Activated T-cell treated with anti-CD3 and anti-CD28 coated beads, Interleukin-2, amount 50 U/mL, for 4 hours (primary cell): ENCODE results near the gene KDM4B. TPM values are rescaled to one million over a fixed set of nuclear protein-coding genes. Genes with fewer than 3 reads are reported as not detected.

Source experiments
- ATAC-seq, 2 donors: fragments of 200-7000 bp; cut with Tn5 transposase; one replicate each; pipeline ENCODE4 v1.10.0; 2021
- DNase-seq: peaks from one replicate; pipeline ENCODE4 v3.0.0-alpha.2; 2020
- H3K27me3 Mint-ChIP-seq: one replicate; pipeline ENCODE4 v1.8.0; 2021; ENCODE audit warnings: low read depth, mixed read lengths
- H3K36me3 Mint-ChIP-seq: one replicate; pipeline ENCODE4 v1.8.0; 2022; ENCODE audit warnings: mixed read lengths; ENCODE audit not compliant: insufficient read depth
- H3K4me1 Mint-ChIP-seq: one replicate; pipeline ENCODE4 v1.8.0; 2021; ENCODE audit warnings: low read depth, mixed read lengths
- H3K4me3 Mint-ChIP-seq: one replicate; pipeline ENCODE4 v1.8.0; 2021; ENCODE audit warnings: mild to moderate bottlenecking, moderate library complexity, mixed read lengths
- H3K9me3 Mint-ChIP-seq: one replicate; pipeline ENCODE4 v1.8.0; 2021; ENCODE audit warnings: mixed read lengths
- total RNA-seq, 3 donors: library from RNA; stranded (reverse); gene quantifications; one replicate each; pipeline ENCODE4 v1.2.1, GENCODE V29; 2021

The KDM4B gene
- total RNA-seq, 3 donors from 2014 or later, result 13.3 to 18.1 (median 16.7) TPM

DNA sequence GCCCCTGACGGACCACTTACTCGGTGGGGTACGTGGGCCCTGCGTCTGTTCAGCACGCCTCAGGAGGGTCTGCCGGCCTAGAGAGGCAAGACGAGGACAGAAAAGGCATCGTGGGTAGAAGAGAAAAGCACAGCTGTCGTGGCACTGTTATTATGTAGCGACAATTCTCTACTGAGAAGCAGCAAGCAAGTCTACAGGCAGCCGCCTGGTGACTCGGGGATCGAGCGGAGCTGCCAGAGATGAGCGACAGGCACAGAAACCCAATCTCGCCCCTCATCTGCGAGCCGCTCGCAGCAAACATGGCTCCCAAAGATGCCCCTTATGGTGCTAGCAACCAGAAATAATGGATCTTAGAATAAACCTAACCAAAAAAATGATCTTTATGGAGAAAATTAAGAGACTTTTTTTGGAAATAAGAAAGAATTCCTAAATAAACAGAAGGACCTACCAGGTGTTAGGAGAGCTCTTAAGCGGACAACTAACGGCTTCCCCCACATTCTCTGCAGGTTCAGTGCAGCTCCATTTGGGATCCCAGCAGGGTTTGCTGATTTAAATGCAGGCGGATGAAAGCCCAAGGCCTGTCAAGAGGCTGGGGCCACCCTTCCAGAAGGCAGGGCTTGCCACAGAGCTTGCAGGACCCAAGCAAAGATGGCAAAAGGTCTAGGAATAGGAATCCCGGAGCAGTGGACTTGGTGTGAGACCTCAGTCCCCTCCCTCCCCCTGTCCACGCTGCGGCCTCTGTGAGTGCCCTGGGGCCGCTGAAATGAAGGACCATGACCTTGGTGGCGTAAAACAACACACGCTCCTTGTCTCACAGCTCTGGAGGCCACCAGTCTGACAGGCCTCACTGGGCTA, 152.6 kb downstream of the KDM4B start:
- Mint-ChIP-seq H3K36me3 (peaks cover 5% of the 10 kb centered on the region), H3K27me3 (no peaks in the 10 kb centered on the region), H3K4me1 (peaks cover 17% of the 10 kb centered on the region), H3K4me3 (no peak overlapping the region), H3K9me3 (no peaks in the 10 kb centered on the region)
- DNase-seq, result no peak
- no peak for ATAC-seq

DNA sequence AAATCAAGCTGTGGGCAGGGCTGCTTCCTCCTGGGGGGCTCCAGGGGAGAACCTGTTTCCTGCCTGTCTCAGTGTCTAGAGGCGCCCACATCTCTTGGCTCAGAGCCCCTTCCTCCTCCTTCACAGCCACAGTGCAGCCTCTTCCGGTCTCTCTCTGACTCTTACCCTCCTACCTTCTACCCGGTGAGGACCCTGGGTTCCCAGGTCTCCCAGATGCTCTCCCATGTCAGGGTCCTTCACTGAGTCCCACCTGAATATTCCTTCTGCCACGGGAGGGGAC, 153.1 kb downstream of the KDM4B start:
- Mint-ChIP-seq H3K9me3 (no peaks in the 10 kb centered on the region), H3K36me3 (peaks cover 5% of the 10 kb centered on the region), H3K4me1 (peaks cover 17% of the 10 kb centered on the region), H3K4me3 (no peak overlapping the region), H3K27me3 (no peaks in the 10 kb centered on the region)
- ATAC-seq, result peak in 1 of 2 donors; percentile 19
- no peak for DNase-seq

DNA sequence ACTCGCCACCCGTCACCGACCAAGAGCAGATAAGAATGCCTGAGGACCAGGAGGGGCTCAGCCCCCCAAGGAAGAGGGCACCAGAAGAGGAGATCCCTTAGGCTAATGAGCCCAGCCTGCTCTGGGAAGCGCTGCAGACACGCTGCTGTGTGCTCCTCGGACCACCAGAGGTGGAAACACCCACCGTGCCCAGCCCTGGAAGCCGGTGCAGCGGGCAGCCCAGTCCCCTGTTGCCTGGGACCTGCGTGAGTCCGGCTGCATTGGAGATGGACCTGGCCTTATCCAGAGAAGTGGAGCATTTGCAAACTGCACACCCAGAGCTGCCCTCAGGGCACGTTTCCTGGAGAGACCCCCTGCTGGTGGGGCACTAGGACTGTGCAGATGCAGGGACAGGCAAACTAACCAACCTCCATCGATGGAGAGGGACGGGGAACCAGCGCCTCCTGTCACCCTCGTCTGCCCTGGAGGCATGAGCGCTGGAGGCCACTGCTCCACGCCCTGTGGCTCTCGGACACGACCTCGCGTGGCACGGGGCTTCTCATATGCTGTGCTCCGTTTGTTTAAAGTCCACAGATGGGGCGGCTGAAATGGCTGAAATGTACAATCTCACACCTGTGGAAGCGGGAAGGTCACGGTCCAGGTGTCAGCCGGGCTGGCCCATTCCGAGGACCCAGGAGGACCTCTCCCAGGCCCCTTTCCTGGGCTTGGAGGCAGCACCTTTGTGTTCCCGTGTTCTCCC, 153.9 kb downstream of the KDM4B start:
- no peaks in the 10 kb centered on the region for H3K9me3 Mint-ChIP-seq
- H3K4me1 Mint-ChIP-seq, result peaks cover 17% of the 10 kb centered on the region
- H3K36me3 Mint-ChIP-seq, result peaks cover 5% of the 10 kb centered on the region
- ATAC-seq (no peak), DNase-seq (no peak)
- H3K27me3 Mint-ChIP-seq, result no peaks in the 10 kb centered on the region
- no peak overlapping the region for H3K4me3 Mint-ChIP-seq

DNA sequence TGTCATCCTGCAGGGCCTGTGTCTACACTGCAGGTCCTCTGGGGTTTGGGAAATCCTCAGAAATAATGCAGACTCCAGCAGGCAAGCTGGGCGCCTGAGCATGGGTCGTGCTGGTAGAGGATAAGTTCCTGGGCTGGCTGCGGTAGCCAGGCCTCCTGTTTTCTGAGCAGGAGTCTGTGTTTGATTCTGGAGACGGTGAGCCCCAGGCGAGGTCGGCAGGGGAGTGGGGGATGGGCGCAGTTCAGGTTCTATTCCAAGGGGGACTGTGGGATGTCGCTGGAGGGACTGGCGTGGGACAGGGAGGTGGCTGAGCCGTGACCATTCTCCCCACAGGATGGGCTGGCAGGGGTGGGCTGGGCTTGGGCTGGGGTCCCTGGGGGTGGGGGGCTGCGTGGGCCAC, 154.7 kb downstream of the KDM4B start:
- peaks cover 17% of the 10 kb centered on the region for H3K4me1 Mint-ChIP-seq
- DNase-seq (no peak), ATAC-seq (no peak)
- no peak overlapping the region for H3K4me3 Mint-ChIP-seq
- no peaks in the 10 kb centered on the region for H3K27me3 Mint-ChIP-seq
- peaks cover 5% of the 10 kb centered on the region for H3K36me3 Mint-ChIP-seq
- no peaks in the 10 kb centered on the region for H3K9me3 Mint-ChIP-seq

GRCh38 chr19:5124111-5124855, 155.4 kb downstream of the KDM4B start:
- Mint-ChIP-seq H3K4me1 (peaks cover 17% of the 10 kb centered on the region), H3K4me3 (no peak overlapping the region), H3K9me3 (no peaks in the 10 kb centered on the region), H3K27me3 (no peaks in the 10 kb centered on the region), H3K36me3 (peaks cover 5% of the 10 kb centered on the region)
- DNase-seq (no peak), ATAC-seq (no peak)

DNA sequence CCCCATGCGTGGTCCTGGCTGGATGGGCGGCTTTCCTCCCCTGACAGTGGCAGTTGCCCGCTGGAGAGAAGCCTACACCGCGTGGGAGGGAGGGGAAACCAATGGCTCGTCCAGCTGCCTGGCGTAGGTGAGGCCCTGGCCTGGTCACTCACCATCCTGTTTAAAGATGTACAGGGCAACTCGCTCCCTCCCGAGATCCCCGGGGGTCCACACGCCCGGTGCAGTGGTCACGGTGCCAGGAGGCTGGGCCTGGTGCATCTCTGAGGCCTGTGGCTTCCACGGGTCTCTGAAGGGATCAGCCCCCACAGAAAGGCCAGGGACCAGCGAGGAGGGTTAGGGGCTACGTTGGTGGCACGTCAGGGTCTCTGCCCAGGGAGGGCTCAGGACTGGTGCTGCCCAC, 156.5 kb downstream of the KDM4B start:
- Mint-ChIP-seq H3K9me3 (no peaks in the 10 kb centered on the region), H3K27me3 (no peaks in the 10 kb centered on the region), H3K4me3 (no peak overlapping the region), H3K4me1 (peaks cover 22% of the 10 kb centered on the region), H3K36me3 (peaks cover 5% of the 10 kb centered on the region)
- no peak for DNase-seq
- no peak for ATAC-seq

GRCh38 chr19:5125797-5126497, 157.0 kb downstream of the KDM4B start:
- peaks cover 28% of the 10 kb centered on the region for H3K4me1 Mint-ChIP-seq
- DNase-seq, result no peak
- H3K9me3 Mint-ChIP-seq, result no peaks in the 10 kb centered on the region

GRCh38 chr19:5126498-5127223, 157.7 kb downstream of the KDM4B start:
- H3K4me3 Mint-ChIP-seq, result no peak overlapping the region
- ATAC-seq (no peak), DNase-seq (no peak)
- peaks cover 25% of the 10 kb centered on the region for H3K4me1 Mint-ChIP-seq
- peaks cover 6% of the 10 kb centered on the region for H3K36me3 Mint-ChIP-seq
- H3K9me3 Mint-ChIP-seq, result no peaks in the 10 kb centered on the region
- H3K27me3 Mint-ChIP-seq, result no peaks in the 10 kb centered on the region

More at GRCh38 chr19:5125797-5126497, 157.0 kb downstream of the KDM4B start:
- no peaks in the 10 kb centered on the region for H3K27me3 Mint-ChIP-seq
- ATAC-seq, result no peak
- H3K4me3 Mint-ChIP-seq, result no peak overlapping the region
- H3K36me3 Mint-ChIP-seq, result peaks cover 5% of the 10 kb centered on the region

DNA sequence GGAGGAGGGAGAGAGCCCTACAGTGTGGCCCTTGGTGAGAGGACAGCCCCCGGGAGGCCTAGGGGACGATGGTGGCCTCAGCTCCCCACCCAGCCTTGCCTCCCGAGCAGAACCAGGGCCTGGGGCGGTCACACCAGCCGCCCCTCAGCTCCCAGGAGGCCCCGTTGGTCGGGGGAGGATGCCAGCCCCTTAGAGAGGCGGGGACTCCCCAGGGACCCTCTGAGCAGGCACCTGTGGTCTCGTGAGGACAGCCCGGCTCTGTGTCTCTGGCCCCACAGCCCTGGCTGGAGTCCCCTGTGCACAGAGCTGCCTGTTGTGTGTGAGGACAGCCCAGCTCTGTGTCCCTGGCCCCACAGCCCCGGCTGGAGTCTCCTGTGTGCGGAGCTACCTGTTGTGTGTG, 158.8 kb downstream of the KDM4B start:
- no peak for ATAC-seq
- Mint-ChIP-seq H3K4me3 (no peak overlapping the region), H3K27me3 (no peaks in the 10 kb centered on the region), H3K36me3 (peaks cover 2% of the 10 kb centered on the region), H3K4me1 (peaks cover 24% of the 10 kb centered on the region), H3K9me3 (no peaks in the 10 kb centered on the region)
- no peak for DNase-seq

DNA sequence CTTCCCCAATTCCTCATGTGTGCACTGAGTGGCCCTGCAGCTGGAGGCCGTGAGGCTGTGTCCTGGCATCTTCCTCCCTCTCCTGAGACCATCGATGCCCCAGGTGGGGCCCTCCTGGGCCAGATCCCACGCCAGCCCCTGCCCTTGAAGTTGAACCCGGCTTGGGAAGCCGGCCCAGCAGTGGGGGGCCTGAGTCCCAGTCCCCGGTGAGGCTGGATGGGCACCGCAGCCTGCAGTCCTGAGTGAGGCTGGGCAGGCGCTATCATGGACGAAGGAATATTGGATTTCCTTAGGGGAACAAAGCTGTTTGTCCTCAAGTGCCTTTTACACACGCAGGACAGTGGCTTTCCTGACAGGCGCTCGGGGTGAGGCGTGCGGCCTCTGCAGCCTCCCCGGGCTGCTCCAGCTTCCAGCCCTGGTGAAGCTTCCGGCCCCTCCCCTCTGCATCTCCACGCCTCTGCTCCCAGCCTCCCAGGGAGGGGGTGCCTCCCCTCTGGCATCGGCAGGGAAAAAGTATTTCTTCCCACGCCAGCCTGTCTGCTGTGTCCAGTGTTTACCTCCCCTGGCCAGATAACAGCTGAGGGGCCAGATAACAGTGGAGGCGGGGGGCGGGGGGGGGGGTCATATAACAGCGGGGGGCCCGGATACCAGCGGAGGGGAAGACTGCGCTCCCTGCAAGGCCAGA, 159.5 kb downstream of the KDM4B start:
- ATAC-seq, result no peak
- Mint-ChIP-seq H3K4me3 (no peak overlapping the region), H3K27me3 (no peaks in the 10 kb centered on the region), H3K9me3 (no peaks in the 10 kb centered on the region), H3K4me1 (peaks cover 24% of the 10 kb centered on the region), H3K36me3 (peaks cover 4% of the 10 kb centered on the region)
- no peak for DNase-seq

DNA sequence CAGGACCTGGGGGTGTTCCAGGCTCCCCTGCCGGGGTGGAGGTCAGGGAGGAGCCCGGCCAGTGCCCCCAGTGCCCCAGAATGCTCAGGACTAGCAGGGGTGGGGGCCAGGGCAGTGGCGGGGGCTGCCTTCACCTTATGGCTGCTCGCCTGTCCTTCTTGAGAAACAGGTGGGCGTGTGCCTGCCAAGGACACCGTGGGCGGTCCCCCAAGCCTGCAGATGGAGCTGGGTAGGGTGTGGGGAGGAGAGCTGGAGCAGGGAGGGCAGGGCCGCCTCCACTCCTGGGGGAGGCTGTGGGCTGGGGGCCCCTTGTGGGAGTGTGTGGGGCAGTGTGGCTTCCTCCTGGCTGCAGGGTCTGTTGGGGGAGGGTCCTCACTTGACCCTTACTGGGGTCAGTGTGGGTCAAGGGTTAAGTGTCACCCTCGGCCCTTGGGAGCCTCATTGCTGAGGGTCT, 160.1 kb downstream of the KDM4B start:
- Mint-ChIP-seq H3K9me3 (no peaks in the 10 kb centered on the region), H3K36me3 (peaks cover 7% of the 10 kb centered on the region)
- DNase-seq, result no peak

DNA sequence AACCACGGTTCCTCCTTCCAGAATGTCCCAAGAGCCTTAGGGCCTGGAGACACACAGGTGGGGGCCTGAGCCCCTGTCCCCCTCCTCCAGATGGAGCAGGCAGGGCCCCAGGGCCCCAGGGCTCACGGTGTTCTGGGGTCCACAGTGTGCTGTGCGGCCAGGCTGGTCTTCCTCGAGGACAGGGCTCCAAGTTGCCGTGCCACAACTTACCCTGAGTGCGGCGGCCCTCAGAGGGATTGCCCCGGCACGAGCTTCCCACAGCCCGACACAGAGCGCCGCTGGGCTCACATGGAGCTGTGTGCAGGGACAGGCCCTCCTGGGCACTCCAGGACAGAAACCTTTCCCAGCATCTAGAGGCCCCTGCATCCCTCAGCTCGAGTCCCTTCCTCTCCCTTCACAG, 160.8 kb downstream of the KDM4B start:
- H3K27me3 Mint-ChIP-seq, result no peaks in the 10 kb centered on the region
- DNase-seq (no peak), ATAC-seq (no peak)
- H3K4me3 Mint-ChIP-seq, result no peak overlapping the region
- H3K9me3 Mint-ChIP-seq, result no peaks in the 10 kb centered on the region
- peaks cover 22% of the 10 kb centered on the region for H3K4me1 Mint-ChIP-seq
- H3K36me3 Mint-ChIP-seq, result peaks cover 10% of the 10 kb centered on the region

More for the DNA sequence above, 160.1 kb downstream of the KDM4B start:
- H3K27me3 Mint-ChIP-seq, result no peaks in the 10 kb centered on the region
- H3K4me3 Mint-ChIP-seq, result no peak overlapping the region
- peaks cover 22% of the 10 kb centered on the region for H3K4me1 Mint-ChIP-seq
- no peak for ATAC-seq

GRCh38 chr19:5130371-5131030, 161.6 kb downstream of the KDM4B start:
- DNase-seq, result peak; percentile 69
- H3K27me3 Mint-ChIP-seq, result no peaks in the 10 kb centered on the region
- H3K4me1 Mint-ChIP-seq, result peaks cover 20% of the 10 kb centered on the region
- H3K9me3 Mint-ChIP-seq, result no peaks in the 10 kb centered on the region
- H3K4me3 Mint-ChIP-seq, result peak overlapping the region; percentile 52
- peak; percentile 68 for ATAC-seq
- H3K36me3 Mint-ChIP-seq, result peaks cover 11% of the 10 kb centered on the region
